Measurements from ENCODE around the gene CLPTM1L. TPM values are rescaled to one million over a fixed set of nuclear protein-coding genes. Genes with fewer than 3 reads are reported as not detected.

The CLPTM1L gene
- polyA plus RNA-seq, 1 experiment: 85.5 TPM

DNA sequence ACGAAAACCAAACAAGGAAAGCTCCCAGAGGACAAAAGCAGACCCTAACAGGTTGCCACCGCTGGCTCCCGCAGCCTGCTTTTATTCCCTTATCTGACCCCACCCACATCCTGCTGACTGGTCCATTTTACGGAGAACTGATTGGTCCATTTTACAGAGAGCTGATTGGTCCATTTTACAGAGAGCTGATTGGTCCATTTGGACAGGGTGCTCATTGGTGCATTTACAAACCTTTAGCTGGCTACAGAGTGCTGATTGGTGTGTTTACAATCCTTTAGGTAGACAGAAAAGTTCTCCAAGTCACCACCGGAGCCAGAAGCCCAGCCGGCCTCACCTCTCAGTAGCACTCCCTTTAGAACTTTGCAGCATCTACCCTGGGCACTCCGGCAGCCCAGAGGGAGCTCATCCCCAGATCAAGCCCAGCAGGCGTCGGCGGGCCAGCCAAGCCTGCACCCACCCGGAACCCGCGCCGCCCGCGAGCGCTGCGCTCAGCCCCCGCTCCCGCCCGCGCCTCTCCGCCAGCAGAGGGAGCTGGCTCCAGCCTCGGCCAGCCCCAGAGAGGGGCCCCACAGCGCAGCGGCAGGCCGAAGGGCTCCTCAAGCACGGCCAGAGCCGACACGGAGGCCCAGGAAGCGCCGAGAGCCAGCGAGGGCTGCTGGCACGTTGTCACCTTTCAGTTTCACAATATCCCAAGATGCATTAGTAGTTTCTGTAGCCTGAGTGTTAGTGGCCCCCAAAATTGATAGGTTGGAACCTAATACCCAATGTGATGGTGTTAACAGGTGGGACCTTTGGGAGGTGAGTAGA is 35.3 kb upstream of the CLPTM1L start:
- ChIA-PET CTCF (interaction anchor here (0.6 to 2.2 kb wide), 9 partner anchors 9 to 1339 kb away, joined by 3 to 13 read pairs (median 5); no protein-coding TSS in a partner anchor), POLR2A (no interaction called here)
- no peak overlapping the region for H3K4me3 ChIP-seq (ENCODE audit: low read depth, low read length)
- no peak overlapping the region for H3K27ac ChIP-seq (ENCODE audit: low read depth, low read length)
- H3K9me3 ChIP-seq (ENCODE audit: control insufficient read depth, insufficient read depth, low read length): peaks cover 11% of the 10 kb centered on the region
- TF ChIP-seq, protein P1, sequence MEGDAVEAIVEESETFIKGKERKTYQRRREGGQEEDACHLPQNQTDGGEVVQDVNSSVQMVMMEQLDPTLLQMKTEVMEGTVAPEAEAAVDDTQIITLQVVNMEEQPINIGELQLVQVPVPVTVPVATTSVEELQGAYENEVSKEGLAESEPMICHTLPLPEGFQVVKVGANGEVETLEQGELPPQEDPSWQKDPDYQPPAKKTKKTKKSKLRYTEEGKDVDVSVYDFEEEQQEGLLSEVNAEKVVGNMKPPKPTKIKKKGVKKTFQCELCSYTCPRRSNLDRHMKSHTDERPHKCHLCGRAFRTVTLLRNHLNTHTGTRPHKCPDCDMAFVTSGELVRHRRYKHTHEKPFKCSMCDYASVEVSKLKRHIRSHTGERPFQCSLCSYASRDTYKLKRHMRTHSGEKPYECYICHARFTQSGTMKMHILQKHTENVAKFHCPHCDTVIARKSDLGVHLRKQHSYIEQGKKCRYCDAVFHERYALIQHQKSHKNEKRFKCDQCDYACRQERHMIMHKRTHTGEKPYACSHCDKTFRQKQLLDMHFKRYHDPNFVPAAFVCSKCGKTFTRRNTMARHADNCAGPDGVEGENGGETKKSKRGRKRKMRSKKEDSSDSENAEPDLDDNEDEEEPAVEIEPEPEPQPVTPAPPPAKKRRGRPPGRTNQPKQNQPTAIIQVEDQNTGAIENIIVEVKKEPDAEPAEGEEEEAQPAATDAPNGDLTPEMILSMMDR (IDR thresholded peaks at IDR 0.05; ENCODE audit: low read depth, low read length): peak; percentile 46
- peaks cover 7% of the 10 kb centered on the region for H3K27me3 ChIP-seq (ENCODE audit: control insufficient read depth, insufficient read depth, low read length)
- DNase-seq (ENCODE audit: low read depth, low spot score): no peak

DNA sequence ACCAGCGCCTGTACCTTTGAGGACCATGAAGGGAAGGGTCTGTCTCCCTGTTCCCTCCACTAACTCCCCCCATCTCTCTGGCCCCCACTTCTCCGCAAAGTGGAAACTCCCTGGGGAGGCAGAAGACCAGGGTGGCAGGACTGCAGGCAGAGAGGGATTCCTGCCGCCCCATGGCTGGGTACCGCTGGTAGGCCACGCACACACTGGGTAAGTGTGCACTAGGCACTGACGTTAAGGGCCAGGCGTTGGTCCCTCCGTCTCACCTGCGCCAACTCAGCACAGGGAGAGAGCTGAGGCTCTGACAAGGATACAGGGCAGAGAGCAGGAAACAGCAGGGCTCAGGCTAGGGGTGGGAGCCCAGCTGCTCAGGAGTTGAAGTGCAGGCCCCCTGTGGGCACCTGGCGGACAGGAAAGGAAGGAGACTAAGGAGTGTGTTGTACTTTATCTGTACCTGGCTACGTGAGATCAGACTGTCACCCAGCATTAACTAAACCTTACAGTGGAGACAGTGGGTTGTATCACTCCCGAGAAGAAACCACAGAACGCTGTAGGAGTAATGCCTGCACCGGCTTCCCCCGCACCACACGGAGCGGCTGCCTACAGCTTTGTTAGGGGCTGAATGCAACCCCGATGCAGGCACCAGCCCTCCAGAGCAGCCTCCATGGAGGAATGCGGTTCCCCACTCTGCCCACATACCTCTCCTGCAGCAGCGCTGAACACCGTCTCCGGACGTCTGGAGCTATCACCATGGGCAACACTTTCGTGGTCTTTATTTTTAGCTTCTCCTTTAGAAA is 34.2 kb upstream of the CLPTM1L start:
- Histone ChIP-seq H3K4me3 (ENCODE audit: low read depth, low read length) (no peak overlapping the region), H3K27me3 (ENCODE audit: control insufficient read depth, insufficient read depth, low read length) (peaks cover 13% of the 10 kb centered on the region), H3K27ac (ENCODE audit: low read depth, low read length) (no peak overlapping the region), H3K9me3 (ENCODE audit: control insufficient read depth, insufficient read depth, low read length) (peaks cover 11% of the 10 kb centered on the region)
- no peak for DNase-seq (ENCODE audit: low read depth, low spot score)
- POLR2A ChIA-PET: no interaction called here
- CTCF ChIA-PET: interaction anchor here (1.0 to 2.2 kb wide), 4 partner anchors 8 to 266 kb away, joined by 4 to 13 read pairs (median 8); no protein-coding TSS in a partner anchor
- TF ChIP-seq, protein P1 (IDR thresholded peaks at IDR 0.05; ENCODE audit: low read depth, low read length): no peak

DNA sequence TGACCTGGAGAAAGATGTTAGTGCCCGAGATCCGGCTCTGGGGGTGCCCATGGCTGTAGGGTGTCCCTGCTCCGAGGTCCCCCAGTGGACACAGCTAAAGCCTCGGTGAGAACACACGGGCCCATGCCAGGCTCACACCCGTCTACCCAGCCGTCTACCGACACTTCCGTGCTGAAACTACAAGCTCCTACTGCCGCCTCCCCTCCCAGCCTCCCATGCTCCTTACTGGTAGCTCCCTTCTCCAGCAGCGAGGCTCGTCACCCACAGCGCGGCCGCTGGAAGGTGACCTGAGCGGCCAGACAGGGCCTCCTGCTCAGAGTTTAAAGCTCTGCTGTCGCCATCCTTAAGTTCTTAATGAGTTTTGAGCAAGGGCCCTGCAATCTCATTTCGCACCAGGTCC is 33.2 kb upstream of the CLPTM1L start:
- Histone ChIP-seq H3K9me3 (ENCODE audit: control insufficient read depth, insufficient read depth, low read length) (peaks cover 9% of the 10 kb centered on the region), H3K4me3 (ENCODE audit: low read depth, low read length) (no peak overlapping the region), H3K27ac (ENCODE audit: low read depth, low read length) (no peak overlapping the region), H3K27me3 (ENCODE audit: control insufficient read depth, insufficient read depth, low read length) (peaks cover 12% of the 10 kb centered on the region)
- no peak for DNase-seq (ENCODE audit: low read depth, low spot score)
- CTCF ChIA-PET: no interaction called here
- TF ChIP-seq, protein P1 (IDR thresholded peaks at IDR 0.05; ENCODE audit: low read depth, low read length): no peak
- POLR2A ChIA-PET: no interaction called here

DNA sequence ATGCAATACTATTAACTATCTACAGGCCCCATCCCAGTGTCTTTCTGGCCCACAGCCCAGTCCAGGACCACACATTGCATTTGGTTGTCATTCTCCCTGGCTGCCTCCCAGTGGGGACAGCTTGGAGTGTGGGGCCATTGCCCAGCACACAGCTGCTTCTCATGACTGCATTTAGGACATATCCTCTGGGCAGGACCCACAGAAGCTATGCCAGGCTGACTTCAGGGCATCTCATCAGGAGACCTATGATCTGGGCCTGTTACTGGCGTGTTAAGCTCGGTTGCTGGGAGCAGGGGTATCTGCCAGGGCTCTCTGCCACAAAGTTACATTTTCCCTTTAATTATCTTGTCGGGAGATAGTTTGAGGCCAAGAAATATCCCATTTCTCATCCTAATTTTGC is 32.1 kb upstream of the CLPTM1L start:
- Histone ChIP-seq H3K27ac (ENCODE audit: low read depth, low read length) (no peak overlapping the region), H3K27me3 (ENCODE audit: control insufficient read depth, insufficient read depth, low read length) (peaks cover 12% of the 10 kb centered on the region), H3K9me3 (ENCODE audit: control insufficient read depth, insufficient read depth, low read length) (peaks cover 9% of the 10 kb centered on the region), H3K4me3 (ENCODE audit: low read depth, low read length) (no peak overlapping the region)
- TF ChIP-seq, protein P1 (IDR thresholded peaks at IDR 0.05; ENCODE audit: low read depth, low read length): no peak
- no peak for DNase-seq (ENCODE audit: low read depth, low spot score)
- ChIA-PET POLR2A (no interaction called here), CTCF (no interaction called here)

All from AG04450 (cell line).